ENCODE data around the gene MRRF. TPM values are rescaled to one million over a fixed set of nuclear protein-coding genes. Genes with fewer than 3 reads are reported as not detected.

Gene MRRF
- total RNA-seq, 1 experiment from 2014 or later = 42.3 TPM

GRCh38 chr9:122327175-122327574, 62.5 kb downstream of the MRRF start (continued):
- no peak for TF ChIP-seq ZNF512 (CRISPR knock-in tag; IDR thresholded peaks at IDR 0.05; ENCODE audit: borderline replicate concordance)
- no peak for TF ChIP-seq MYBL2 (CRISPR knock-in tag; IDR thresholded peaks at IDR 0.05)
- TF ChIP-seq ARID4B (CRISPR knock-in tag; IDR thresholded peaks at IDR 0.05; ENCODE audit: borderline replicate concordance) = no peak
- no peak for TF ChIP-seq CBFB (CRISPR knock-in tag; IDR thresholded peaks at IDR 0.05; ENCODE audit: low read depth)
- no peak for TF ChIP-seq ZNF671 (CRISPR knock-in tag; IDR thresholded peaks at IDR 0.05)
- TF ChIP-seq MLX (CRISPR knock-in tag; IDR thresholded peaks at IDR 0.05) = no peak
- TF ChIP-seq ZNF532 (CRISPR knock-in tag; IDR thresholded peaks at IDR 0.05; ENCODE audit: borderline replicate concordance) = no peak
- no peak for TF ChIP-seq ZNF232 (CRISPR knock-in tag; IDR thresholded peaks at IDR 0.05)
- no peak for TF ChIP-seq ETV6 (CRISPR knock-in tag; IDR thresholded peaks at IDR 0.05)
- no peak for TF ChIP-seq ZNF263 (CRISPR knock-in tag; IDR thresholded peaks at IDR 0.05; ENCODE audit: low read depth)
- no peak for TF ChIP-seq ATF2 (CRISPR knock-in tag; IDR thresholded peaks at IDR 0.05; ENCODE audit: borderline replicate concordance, low read depth)
- no peak for TF ChIP-seq ZSCAN18 (CRISPR knock-in tag; IDR thresholded peaks at IDR 0.05)
